ENCODE measurements around the gene OR52K1. TPM values are rescaled to one million over a fixed set of nuclear protein-coding genes. Genes with fewer than 3 reads are reported as not detected.

The OR52K1 gene
- not detected in 2 replicates for total RNA-seq

GRCh38 chr11:4482445-4482844 lies at the start of gene OR52K1:
TSS of gene OR52K1 (plus strand) at chr11:4482646. CDS start at chr11:4488901, 6,255 bp downstream.
- no peak for DNase-seq (ENCODE audit: low read depth in 2 of 2)

GRCh38 chr11:4433856-4434255 lies 48.6 kb upstream of the OR52K1 start:
- no peak for DNase-seq (ENCODE audit: low read depth in 2 of 2)

GRCh38 chr11:4436411-4436810 lies 46.0 kb upstream of the OR52K1 start:
- DNase-seq (ENCODE audit: low read depth in 2 of 2) = no peak

- no peak for DNase-seq (ENCODE audit: low read depth in 2 of 2)
Measured at GRCh38 chr11:4441515-4441914, 40.9 kb upstream of the OR52K1 start.

- no peak for DNase-seq (ENCODE audit: low read depth in 2 of 2)
Measured at GRCh38 chr11:4443232-4443891, 39.1 kb upstream of the OR52K1 start.

GRCh38 chr11:4448995-4449394 lies 33.5 kb upstream of the OR52K1 start, which contains the start of gene OR52K2:
TSS of gene OR52K2 (plus strand) at chr11:4449295. CDS start at chr11:4449340, 45 bp downstream.
- DNase-seq (ENCODE audit: low read depth in 2 of 2) = no peak

GRCh38 chr11:4453118-4453517 lies 29.3 kb upstream of the OR52K1 start:
- no peak for DNase-seq (ENCODE audit: low read depth in 2 of 2)

- no peak for DNase-seq (ENCODE audit: low read depth in 2 of 2)
Measured at GRCh38 chr11:4454021-4454420, 28.4 kb upstream of the OR52K1 start.

- no peak for DNase-seq (ENCODE audit: low read depth in 2 of 2)
Measured at GRCh38 chr11:4455419-4455818, 27.0 kb upstream of the OR52K1 start.

- no peak for DNase-seq (ENCODE audit: low read depth in 2 of 2)
Measured at GRCh38 chr11:4459500-4459899, 22.9 kb upstream of the OR52K1 start.

GRCh38 chr11:4460151-4460550 lies 22.3 kb upstream of the OR52K1 start:
- DNase-seq (ENCODE audit: low read depth in 2 of 2) = no peak

- no peak for DNase-seq (ENCODE audit: low read depth in 2 of 2)
Measured at GRCh38 chr11:4464216-4465159, 18.0 kb upstream of the OR52K1 start.

- no peak for DNase-seq (ENCODE audit: low read depth in 2 of 2)
Measured at GRCh38 chr11:4465407-4465806, 17.0 kb upstream of the OR52K1 start.

GRCh38 chr11:4466131-4466870 lies 16.1 kb upstream of the OR52K1 start:
- no peak for DNase-seq (ENCODE audit: low read depth in 2 of 2)

- no peak for DNase-seq (ENCODE audit: low read depth in 2 of 2)
Measured at GRCh38 chr11:4466871-4467442, 15.5 kb upstream of the OR52K1 start.

- no peak for DNase-seq (ENCODE audit: low read depth in 2 of 2)
Measured at GRCh38 chr11:4467811-4468606, 14.4 kb upstream of the OR52K1 start.

- no peak for DNase-seq (ENCODE audit: low read depth in 2 of 2)
Measured at GRCh38 chr11:4479644-4480043, 2.8 kb upstream of the OR52K1 start.

- peak; percentile 29 to 89 for DNase-seq (ENCODE audit: low read depth in 2 of 2)
Measured at GRCh38 chr11:4480577-4481239, 1.7 kb upstream of the OR52K1 start.

GRCh38 chr11:4481240-4481582 lies 1.2 kb upstream of the OR52K1 start:
- no peak for DNase-seq (ENCODE audit: low read depth in 2 of 2)

- no peak for DNase-seq (ENCODE audit: low read depth in 2 of 2)
Measured at GRCh38 chr11:4484310-4484709, 1.9 kb downstream of the OR52K1 start.

All from lung microvascular endothelial cell (primary cell).